Measurements from ENCODE around the gene METTL16.

Gene METTL16

GRCh38 chr17:2412561-2413021, 99.1 kb downstream of the METTL16 start:
- H3K4ac ChIP-seq (ENCODE audit: low read depth, low read length) = no peak overlapping the region
- H3K79me1 ChIP-seq (ENCODE audit: low read length) = no peaks in the 10 kb centered on the region
- H3K9ac ChIP-seq (ENCODE audit: low read length) = peak overlapping the region; percentile 28
- peaks cover 17% of the 10 kb centered on the region in 2 experiments for H3K36me3 ChIP-seq (ENCODE audit: control insufficient read depth in 1 of 2, insufficient read depth in 2 of 2, low read length in 2 of 2)
- H3K4me3 ChIP-seq (ENCODE audit: low read depth, low read length) = no peak overlapping the region
- no peak overlapping the region for H4K91ac ChIP-seq (ENCODE audit: low read depth, low read length)
- WGBS (ENCODE audit: extremely low coverage, insufficient coverage, insufficient read length) = no CpG with 5 or more reads among the region's 2 CpGs
- H2AK5ac ChIP-seq (ENCODE audit: low read length) = no peak overlapping the region
- no peak overlapping the region for H3K27ac ChIP-seq (ENCODE audit: low read depth, low read length)
- peaks cover under 1 to 3% of the 10 kb centered on the region in 2 experiments for H3K4me1 ChIP-seq (ENCODE audit: control insufficient read depth in 1 of 2, insufficient read depth in 2 of 2, low read length in 2 of 2)
- no peak overlapping the region for H2BK120ac ChIP-seq (ENCODE audit: insufficient read depth, low read length, poor library complexity)
- H3K23ac ChIP-seq (ENCODE audit: low read length) = no peak overlapping the region
- no peak overlapping the region for H2AFZ ChIP-seq (ENCODE audit: insufficient read depth, low read length, poor library complexity)
- H4K12ac ChIP-seq (ENCODE audit: low read depth, low read length) = no peak overlapping the region
- no peaks in the 10 kb centered on the region for H3K79me2 ChIP-seq (ENCODE audit: control insufficient read depth, insufficient read depth, low read length, poor library complexity)
- no peak overlapping the region for H2BK12ac ChIP-seq (ENCODE audit: low read length)
- peak; percentile 30 to 46 for DNase-seq
- H3K18ac ChIP-seq (ENCODE audit: low read length) = no peak overlapping the region
- no peak overlapping the region for H4K8ac ChIP-seq (ENCODE audit: low read depth, low read length)
- H3K27me3 ChIP-seq (ENCODE audit: insufficient read depth, low read length) = no peaks in the 10 kb centered on the region
- H3K14ac ChIP-seq (ENCODE audit: low read length) = no peak overlapping the region
- H3K4me2 ChIP-seq (ENCODE audit: low read length) = no peak overlapping the region
- H3K9me3 ChIP-seq (ENCODE audit: insufficient read depth, low read depth, low read length) = no peaks in the 10 kb centered on the region
- no peak overlapping the region for H2BK5ac ChIP-seq (ENCODE audit: low read depth, low read length, poor library complexity)

- Histone ChIP-seq H3K4me3 (ENCODE audit: low read depth, low read length) (no peak overlapping the region), H3K14ac (ENCODE audit: low read length) (no peak overlapping the region), H3K27me3 (ENCODE audit: insufficient read depth, low read length) (no peaks in the 10 kb centered on the region), H2BK5ac (ENCODE audit: low read depth, low read length, poor library complexity) (no peak overlapping the region), H4K12ac (ENCODE audit: low read depth, low read length) (no peak overlapping the region), H3K4me1 (ENCODE audit: control insufficient read depth in 1 of 2, insufficient read depth in 2 of 2, low read length in 2 of 2) (peaks cover 15 to 18% of the 10 kb centered on the region in 2 experiments), H3K79me1 (ENCODE audit: low read length) (peaks cover 12% of the 10 kb centered on the region), H3K18ac (ENCODE audit: low read length) (no peak overlapping the region), H2AK5ac (ENCODE audit: low read length) (no peak overlapping the region), H4K91ac (ENCODE audit: low read depth, low read length) (no peak overlapping the region), H3K9me3 (ENCODE audit: insufficient read depth, low read depth, low read length) (no peaks in the 10 kb centered on the region), H3K27ac (ENCODE audit: low read depth, low read length) (no peak overlapping the region), H3K4me2 (ENCODE audit: low read length) (no peak overlapping the region), H3K79me2 (ENCODE audit: control insufficient read depth, insufficient read depth, low read length, poor library complexity) (peaks cover 4% of the 10 kb centered on the region), H3K4ac (ENCODE audit: low read depth, low read length) (no peak overlapping the region), H2BK120ac (ENCODE audit: insufficient read depth, low read length, poor library complexity) (no peak overlapping the region), H2AFZ (ENCODE audit: insufficient read depth, low read length, poor library complexity) (no peak overlapping the region), H3K9ac (ENCODE audit: low read length) (no peak overlapping the region), H3K36me3 (ENCODE audit: control insufficient read depth in 1 of 2, insufficient read depth in 2 of 2, low read length in 2 of 2) (peaks cover 14 to 15% of the 10 kb centered on the region in 2 experiments), H3K23ac (ENCODE audit: low read length) (no peak overlapping the region), H2BK12ac (ENCODE audit: low read length) (no peak overlapping the region), H4K8ac (ENCODE audit: low read depth, low read length) (no peak overlapping the region)
- no peak for DNase-seq
- whole genome bisulfite sequencing (ENCODE audit: extremely low coverage, insufficient coverage, insufficient read length) = no CpG with 5 or more reads among the region's 7 CpGs
Measured at GRCh38 chr17:2410951-2411350, 100.7 kb downstream of the METTL16 start.

DNA sequence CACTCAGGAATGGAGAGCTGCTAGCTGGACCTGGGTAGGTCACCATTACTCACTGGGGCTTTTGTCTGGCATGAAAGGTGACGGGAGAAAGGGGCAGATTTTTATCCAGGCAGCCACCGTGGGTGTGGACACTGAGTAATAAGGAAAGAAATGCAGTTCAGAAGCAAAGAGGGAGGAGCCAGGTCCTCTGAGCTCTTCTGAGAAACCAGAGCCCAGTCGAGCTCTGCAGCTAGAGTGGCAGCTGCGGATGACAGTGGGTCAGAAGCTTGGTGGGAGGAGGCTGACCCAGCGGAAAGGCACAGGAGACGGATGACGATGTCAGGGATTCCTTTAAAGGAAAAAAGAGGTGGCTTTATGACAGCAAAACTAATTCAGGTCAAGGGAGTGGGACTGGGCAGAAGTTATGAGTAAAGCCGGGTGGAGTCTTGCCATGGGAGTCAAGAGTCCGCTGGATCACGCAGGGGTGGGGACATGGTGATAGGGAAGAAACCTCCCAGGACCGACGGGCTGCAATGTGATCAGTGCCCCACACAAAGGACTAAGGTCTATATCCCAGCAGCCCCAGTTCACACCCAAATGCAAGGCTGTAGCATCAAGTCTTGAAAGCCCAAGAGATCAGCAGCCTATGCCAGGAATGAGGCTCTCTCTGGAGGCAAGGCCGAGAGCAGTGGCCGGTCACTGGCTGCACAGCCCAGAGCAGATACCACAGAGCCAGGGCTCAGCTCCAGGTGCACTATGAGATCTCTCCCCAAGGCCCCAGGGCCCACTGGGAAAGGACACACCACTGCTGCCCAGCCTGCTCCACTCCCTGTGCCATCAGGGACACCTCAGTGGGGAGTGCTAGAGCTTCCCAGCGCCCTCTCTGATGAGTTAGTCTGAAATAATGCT, 104.5 kb downstream of the METTL16 start:
- Histone ChIP-seq H3K4me2 (ENCODE audit: low read length) (peak overlapping the region; percentile 21), H3K36me3 (ENCODE audit: control insufficient read depth in 1 of 2, insufficient read depth in 2 of 2, low read length in 2 of 2) (peaks cover 0 to 2% of the 10 kb centered on the region in 2 experiments), H4K12ac (ENCODE audit: low read depth, low read length) (peak overlapping the region; percentile 9), H2BK12ac (ENCODE audit: low read length) (peak overlapping the region; percentile 33), H3K4ac (ENCODE audit: low read depth, low read length) (peak overlapping the region; percentile 9), H4K8ac (ENCODE audit: low read depth, low read length) (peak overlapping the region; percentile 68), H3K9ac (ENCODE audit: low read length) (no peak overlapping the region), H2BK5ac (ENCODE audit: low read depth, low read length, poor library complexity) (peak overlapping the region; percentile 89), H3K9me3 (ENCODE audit: insufficient read depth, low read depth, low read length) (no peaks in the 10 kb centered on the region), H3K27me3 (ENCODE audit: insufficient read depth, low read length) (no peaks in the 10 kb centered on the region), H3K4me3 (ENCODE audit: low read depth, low read length) (no peak overlapping the region), H3K79me2 (ENCODE audit: control insufficient read depth, insufficient read depth, low read length, poor library complexity) (peaks cover 4% of the 10 kb centered on the region), H3K79me1 (ENCODE audit: low read length) (peaks cover 15% of the 10 kb centered on the region), H4K91ac (ENCODE audit: low read depth, low read length) (peak overlapping the region; percentile 87), H3K23ac (ENCODE audit: low read length) (no peak overlapping the region), H2AK5ac (ENCODE audit: low read length) (peak overlapping the region; percentile 28), H3K27ac (ENCODE audit: low read depth, low read length) (peak overlapping the region; percentile 81), H3K18ac (ENCODE audit: low read length) (peak overlapping the region; percentile 77), H2AFZ (ENCODE audit: insufficient read depth, low read length, poor library complexity) (no peak overlapping the region), H3K4me1 (ENCODE audit: control insufficient read depth in 1 of 2, insufficient read depth in 2 of 2, low read length in 2 of 2) (peaks cover 15 to 27% of the 10 kb centered on the region in 2 experiments), H3K14ac (ENCODE audit: low read length) (peak overlapping the region; percentile 66), H2BK120ac (ENCODE audit: insufficient read depth, low read length, poor library complexity) (peak overlapping the region; percentile 57)
- no CpG with 5 or more reads among the region's 15 CpGs for WGBS (ENCODE audit: extremely low coverage, insufficient coverage, insufficient read length)
- DNase-seq = peak; percentile 99

GRCh38 chr17:2406271-2406902, 105.3 kb downstream of the METTL16 start:
- Histone ChIP-seq H3K4me1 (ENCODE audit: control insufficient read depth in 1 of 2, insufficient read depth in 2 of 2, low read length in 2 of 2) (peaks cover 15 to 28% of the 10 kb centered on the region in 2 experiments), H3K18ac (ENCODE audit: low read length) (peak overlapping the region; percentile 33), H3K9ac (ENCODE audit: low read length) (no peak overlapping the region), H2BK120ac (ENCODE audit: insufficient read depth, low read length, poor library complexity) (peak overlapping the region; percentile 40), H3K23ac (ENCODE audit: low read length) (no peak overlapping the region), H2AFZ (ENCODE audit: insufficient read depth, low read length, poor library complexity) (no peak overlapping the region), H4K12ac (ENCODE audit: low read depth, low read length) (no peak overlapping the region), H3K14ac (ENCODE audit: low read length) (peak overlapping the region; percentile 66), H4K91ac (ENCODE audit: low read depth, low read length) (peak overlapping the region; percentile 87), H3K4me2 (ENCODE audit: low read length) (peak overlapping the region; percentile 21), H3K79me1 (ENCODE audit: low read length) (peaks cover 19% of the 10 kb centered on the region), H2AK5ac (ENCODE audit: low read length) (peak overlapping the region; percentile 81), H3K27ac (ENCODE audit: low read depth, low read length) (peak overlapping the region; percentile 81), H3K4me3 (ENCODE audit: low read depth, low read length) (no peak overlapping the region), H3K36me3 (ENCODE audit: control insufficient read depth in 1 of 2, insufficient read depth in 2 of 2, low read length in 2 of 2) (peaks cover 0 to 2% of the 10 kb centered on the region in 2 experiments), H3K9me3 (ENCODE audit: insufficient read depth, low read depth, low read length) (no peaks in the 10 kb centered on the region), H3K27me3 (ENCODE audit: insufficient read depth, low read length) (no peaks in the 10 kb centered on the region), H3K4ac (ENCODE audit: low read depth, low read length) (no peak overlapping the region), H4K8ac (ENCODE audit: low read depth, low read length) (peak overlapping the region; percentile 68), H2BK5ac (ENCODE audit: low read depth, low read length, poor library complexity) (peak overlapping the region; percentile 89), H2BK12ac (ENCODE audit: low read length) (peak overlapping the region; percentile 19), H3K79me2 (ENCODE audit: control insufficient read depth, insufficient read depth, low read length, poor library complexity) (peaks cover 4% of the 10 kb centered on the region)
- peak; percentile 72 to 87 for DNase-seq
- no CpG with 5 or more reads among the region's 8 CpGs for WGBS (ENCODE audit: extremely low coverage, insufficient coverage, insufficient read length)
